CD4-positive, CD25-positive, alpha-beta regulatory T cell (primary cell): Measurements from ENCODE around the gene OCRL. TPM values are rescaled to one million over a fixed set of nuclear protein-coding genes. Genes with fewer than 3 reads are reported as not detected.

Source experiments
- ATAC-seq, 2 donors: fragments of 150-1000 bp; cut with Tn5 transposase; one replicate each; pipeline ENCODE4 v1.10.0; 2021; ENCODE audit warnings: low read depth in 2 of 2, moderate number of reproducible peaks in 2 of 2, moderate library complexity in 1 of 2
- DNase-seq, 3 donors: peaks; one replicate each; pipeline versions ENCODE4 v3.0.0 to v3.0.0-alpha.2; 2012 to 2022; ENCODE audit warnings: mixed read lengths in 1 of 3
- H3K27ac ChIP-seq: one replicate; pipeline ENCODE4 v1.7.0; 2013; ENCODE audit warnings: mild to moderate bottlenecking, low read length; ENCODE audit not compliant: insufficient read depth, poor library complexity, severe bottlenecking
- H3K27me3 ChIP-seq: one replicate; pipeline ENCODE4 v1.7.0; 2013; ENCODE audit warnings: low read length; ENCODE audit not compliant: control insufficient read depth, insufficient read depth
- H3K36me3 ChIP-seq: one replicate; pipeline ENCODE4 v1.7.0; 2013; ENCODE audit warnings: mild to moderate bottlenecking, low read length, moderate library complexity; ENCODE audit not compliant: control insufficient read depth, insufficient read depth
- H3K4me1 ChIP-seq: 2 replicates; pipeline ENCODE4 v1.7.0; 2013; ENCODE audit warnings: mild to moderate bottlenecking, low read length; ENCODE audit not compliant: insufficient read depth, control insufficient read depth, poor library complexity, severe bottlenecking
- H3K4me3 ChIP-seq: one replicate; pipeline ENCODE4 v1.7.0; 2013; ENCODE audit warnings: low read depth, mild to moderate bottlenecking, low read length, moderate library complexity
- H3K9me3 ChIP-seq, 2 experiments: 1 replicate in 1 of 2; 2 replicates in 1 of 2; pipeline ENCODE4 v1.7.0; 2013; ENCODE audit warnings: low read length in 2 of 2, mild to moderate bottlenecking in 1 of 2, moderate library complexity in 1 of 2; ENCODE audit not compliant: control insufficient read depth in 2 of 2
- H3K27ac Mint-ChIP-seq, 3 donors: one replicate each; pipeline ENCODE4 v1.8.0; 2020 to 2022; ENCODE audit warnings: mild to moderate bottlenecking in 3 of 3, mixed read lengths in 3 of 3, moderate library complexity in 2 of 3
- H3K27me3 Mint-ChIP-seq: one replicate; pipeline ENCODE4 v1.8.0; 2022; ENCODE audit warnings: mild to moderate bottlenecking, mixed read lengths
- H3K36me3 Mint-ChIP-seq: one replicate; pipeline ENCODE4 v1.8.0; 2020; ENCODE audit warnings: mixed read lengths
- H3K4me1 Mint-ChIP-seq, 4 donors: one replicate each; pipeline ENCODE4 v1.8.0; 2020 to 2022; ENCODE audit warnings: mixed read lengths in 4 of 4, mild to moderate bottlenecking in 1 of 4
- H3K4me3 Mint-ChIP-seq, 4 donors: one replicate each; pipeline ENCODE4 v1.8.0; 2020 to 2022; ENCODE audit warnings: mild to moderate bottlenecking in 4 of 4, mixed read lengths in 4 of 4, moderate library complexity in 3 of 4
- H3K9me3 Mint-ChIP-seq, 7 donors: one replicate each; pipeline ENCODE4 v1.8.0; 2020 to 2022; ENCODE audit warnings: mixed read lengths in 7 of 7, mild to moderate bottlenecking in 3 of 7, moderate library complexity in 2 of 7
- polyA plus RNA-seq, 4 donors: library from polyadenylated mRNA; unstranded; fragments of 300-500 nt; fragmentation: Illumina TruSeq; gene quantifications; one replicate each; pipeline ENCODE4 v1.2.3, GENCODE V29; 2021
- total RNA-seq: library from RNA; stranded (reverse); gene quantifications from one replicate; pipeline ENCODE4 v1.2.3, GENCODE V29; 2022

The OCRL gene
- total and polyA plus RNA-seq, 5 donors from 2014 or later, result 0.05 to 1.4 (median 0.25) TPM

DNA sequence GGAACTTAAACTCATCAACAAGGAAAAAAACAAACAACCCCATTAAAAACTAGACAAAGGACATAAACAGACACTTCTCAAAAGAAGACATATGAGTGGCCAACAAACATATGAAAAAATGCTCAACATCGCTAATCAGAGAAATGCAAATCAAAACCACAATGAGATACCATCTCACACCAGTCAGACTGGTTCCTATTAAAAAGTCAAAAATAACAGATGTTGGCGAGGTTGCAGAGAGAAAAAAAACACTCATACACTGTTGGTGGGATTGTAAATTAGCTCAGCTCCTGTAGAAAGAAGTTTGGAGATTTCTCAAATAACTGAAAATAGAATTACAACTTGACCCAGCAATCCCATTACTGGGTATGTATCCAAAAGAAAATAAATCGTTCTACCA, 86.0 kb downstream of the OCRL start:
- ATAC-seq (no peak), DNase-seq (peak in 2 of 3 donors; percentile 8 to 18)
- no peaks in the 10 kb centered on the region for H3K27me3 Mint-ChIP-seq
- H3K4me3 Mint-ChIP-seq, result no peak overlapping the region
- H3K9me3 Mint-ChIP-seq, result no peaks in the 10 kb centered on the region
- H3K27ac ChIP-seq, result no peak overlapping the region
- peaks cover 0 to 12% (median 7%) of the 10 kb centered on the region in 4 donors for H3K4me1 Mint-ChIP-seq
- H3K36me3 Mint-ChIP-seq, result no peaks in the 10 kb centered on the region
- H3K36me3 ChIP-seq, result no peaks in the 10 kb centered on the region
- no peak overlapping the region for H3K27ac Mint-ChIP-seq
- H3K4me3 ChIP-seq, result peak overlapping the region; percentile 18
- no peaks in the 10 kb centered on the region for H3K9me3 ChIP-seq
- H3K4me1 ChIP-seq, result no peaks in the 10 kb centered on the region
- no peaks in the 10 kb centered on the region for H3K27me3 ChIP-seq

GRCh38 chrX:129629837-129630236, 89.8 kb downstream of the OCRL start:
- Mint-ChIP-seq H3K4me3 (no peak overlapping the region), H3K9me3 (peaks cover 0 to 1% (median 0%) of the 10 kb centered on the region in 7 donors), H3K4me1 (peaks cover 0 to 12% (median 7%) of the 10 kb centered on the region in 4 donors), H3K27me3 (no peaks in the 10 kb centered on the region), H3K27ac (no peak overlapping the region), H3K36me3 (no peaks in the 10 kb centered on the region)
- Histone ChIP-seq H3K9me3 (no peaks in the 10 kb centered on the region), H3K4me3 (no peak overlapping the region), H3K36me3 (no peaks in the 10 kb centered on the region), H3K27me3 (no peaks in the 10 kb centered on the region), H3K27ac (no peak overlapping the region), H3K4me1 (no peaks in the 10 kb centered on the region)
- DNase-seq, result no peak
- ATAC-seq, result no peak

DNA sequence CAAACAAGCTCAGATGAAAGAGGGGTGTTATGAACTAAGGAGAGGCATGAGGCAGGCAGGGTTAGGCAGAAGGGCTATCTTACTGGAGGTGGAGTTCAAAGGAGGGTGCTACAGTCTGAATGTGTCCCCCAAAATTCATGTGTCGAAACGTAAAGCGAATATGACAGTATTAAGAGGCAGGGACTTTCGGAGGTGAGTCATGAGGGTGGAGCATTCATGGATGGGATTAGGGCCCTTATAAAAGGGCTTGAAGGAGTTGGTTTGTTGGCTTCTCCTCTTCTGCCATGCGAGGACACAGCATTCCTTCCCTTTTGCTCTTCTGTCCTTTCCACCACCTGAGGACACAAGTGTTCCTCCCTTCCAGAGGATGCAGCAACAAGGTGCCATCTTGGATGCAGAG, 91.8 kb downstream of the OCRL start:
- no peak overlapping the region for H3K27ac ChIP-seq
- no peak overlapping the region for H3K4me3 ChIP-seq
- no peak overlapping the region for H3K4me3 Mint-ChIP-seq
- peak overlapping the region in 2 of 3 donors; percentile 8 to 80 for H3K27ac Mint-ChIP-seq
- H3K36me3 Mint-ChIP-seq, result no peaks in the 10 kb centered on the region
- DNase-seq, result no peak
- no peaks in the 10 kb centered on the region for H3K27me3 Mint-ChIP-seq
- H3K4me1 ChIP-seq, result no peaks in the 10 kb centered on the region
- no peaks in the 10 kb centered on the region for H3K27me3 ChIP-seq
- ATAC-seq, result no peak
- H3K9me3 Mint-ChIP-seq, result peaks cover 0 to 1% (median 0%) of the 10 kb centered on the region in 7 donors
- no peaks in the 10 kb centered on the region for H3K36me3 ChIP-seq
- no peaks in the 10 kb centered on the region for H3K9me3 ChIP-seq
- no peaks in the 10 kb centered on the region for H3K4me1 Mint-ChIP-seq

DNA sequence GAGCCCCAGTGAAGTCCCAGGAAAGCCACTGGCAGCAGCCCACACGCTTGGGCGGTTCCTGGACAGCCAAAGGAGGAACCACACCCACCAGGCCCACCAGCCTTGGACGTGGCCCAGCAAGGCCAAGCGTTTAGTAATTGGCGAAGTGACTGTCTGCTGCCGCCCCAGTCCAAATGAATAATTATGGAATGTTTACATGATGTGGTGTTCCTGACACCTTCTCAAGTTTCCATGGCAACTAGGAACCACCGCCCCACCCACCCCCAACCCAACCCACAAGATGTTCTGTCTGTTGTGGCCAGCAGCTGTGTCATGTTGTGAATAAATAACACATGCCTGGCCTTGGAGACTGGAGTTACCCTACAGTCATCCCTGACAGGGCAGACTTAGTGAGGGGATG, 92.4 kb downstream of the OCRL start:
- Mint-ChIP-seq H3K36me3 (no peaks in the 10 kb centered on the region), H3K9me3 (peaks cover 0 to 1% (median 0%) of the 10 kb centered on the region in 7 donors), H3K4me1 (peaks cover 0 to 3% (median under 1%) of the 10 kb centered on the region in 4 donors), H3K27ac (no peak overlapping the region), H3K27me3 (no peaks in the 10 kb centered on the region), H3K4me3 (no peak overlapping the region)
- peaks cover 2% of the 10 kb centered on the region for H3K4me1 ChIP-seq
- no peak overlapping the region for H3K4me3 ChIP-seq
- no peaks in the 10 kb centered on the region for H3K9me3 ChIP-seq
- DNase-seq (no peak), ATAC-seq (no peak)
- no peaks in the 10 kb centered on the region for H3K27me3 ChIP-seq
- H3K36me3 ChIP-seq, result no peaks in the 10 kb centered on the region
- H3K27ac ChIP-seq, result no peak overlapping the region

DNA sequence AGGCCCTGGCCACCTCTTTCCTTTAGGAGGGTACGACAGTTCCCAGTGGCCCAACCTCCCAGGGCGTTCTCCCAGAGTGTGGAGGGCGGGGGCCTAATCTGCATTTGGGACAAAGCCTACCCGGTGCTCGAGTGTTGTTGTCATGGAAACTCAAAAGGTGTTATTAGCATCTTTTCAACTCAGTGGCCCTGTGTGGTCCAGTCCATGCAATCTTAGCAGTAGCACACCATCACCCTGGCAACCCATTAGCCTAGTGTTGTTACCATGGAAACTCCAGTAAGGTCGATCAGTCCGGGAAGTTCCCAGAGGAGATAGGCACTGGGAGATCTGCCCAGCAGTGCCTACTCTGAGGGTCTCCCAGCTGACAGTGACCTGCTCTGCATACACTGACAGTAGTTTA, 94.5 kb downstream of the OCRL start:
- Histone ChIP-seq H3K36me3 (no peaks in the 10 kb centered on the region), H3K4me1 (peaks cover 3% of the 10 kb centered on the region), H3K4me3 (no peak overlapping the region), H3K9me3 (no peaks in the 10 kb centered on the region), H3K27ac (no peak overlapping the region), H3K27me3 (no peaks in the 10 kb centered on the region)
- no peak overlapping the region for H3K27ac Mint-ChIP-seq
- no peaks in the 10 kb centered on the region for H3K27me3 Mint-ChIP-seq
- H3K9me3 Mint-ChIP-seq, result peaks cover 0 to 1% (median 0%) of the 10 kb centered on the region in 7 donors
- ATAC-seq, result no peak
- peaks cover 0 to 6% (median 3%) of the 10 kb centered on the region in 4 donors for H3K4me1 Mint-ChIP-seq
- H3K4me3 Mint-ChIP-seq, result no peak overlapping the region
- no peak for DNase-seq
- H3K36me3 Mint-ChIP-seq, result no peaks in the 10 kb centered on the region

GRCh38 chrX:129636175-129636681, 96.2 kb downstream of the OCRL start:
- ATAC-seq, result no peak

DNA sequence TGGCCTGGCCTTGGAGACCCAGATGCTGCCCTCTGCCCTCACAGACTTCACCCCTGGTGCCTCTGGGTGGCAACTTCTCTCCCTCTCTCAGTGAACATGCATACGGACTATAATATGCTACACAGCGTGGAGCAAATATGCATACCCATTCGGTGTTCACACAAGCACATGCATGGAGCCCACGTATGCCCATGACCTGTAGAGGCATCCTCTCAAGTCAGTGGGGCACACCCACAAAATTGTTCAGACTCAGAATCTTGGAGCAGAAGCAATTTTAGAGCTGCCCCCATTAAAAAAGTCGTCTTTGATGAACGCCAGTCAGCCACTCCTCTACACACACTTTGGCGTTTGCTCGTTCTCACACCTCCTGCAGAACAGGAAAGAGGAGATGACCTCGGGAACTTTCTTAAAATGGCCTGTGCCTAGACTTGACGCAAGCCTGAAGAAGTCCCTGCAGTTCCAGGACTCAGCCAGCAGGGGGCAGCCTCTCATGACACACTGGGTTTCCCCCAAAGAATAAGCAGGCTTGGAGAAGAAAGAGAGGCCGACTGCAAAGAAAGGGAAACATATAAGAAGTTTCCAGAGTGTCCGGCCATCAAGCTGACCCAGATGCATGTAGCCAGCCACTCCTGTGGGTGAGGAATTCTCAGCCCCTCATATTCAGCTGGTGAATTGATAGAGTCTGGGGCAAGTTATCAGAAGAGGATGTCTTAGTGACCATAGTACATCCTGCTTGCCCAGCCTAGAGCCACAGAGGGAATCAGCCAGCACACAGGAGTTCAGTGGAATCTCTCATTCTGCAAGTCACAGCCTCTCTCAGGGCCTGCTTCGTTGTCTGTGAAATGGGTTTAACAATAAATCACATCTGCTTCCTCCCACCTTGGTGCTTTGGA, 97.4 kb downstream of the OCRL start:
- H3K4me3 Mint-ChIP-seq, result no peak overlapping the region
- peaks cover 0 to 6% (median 3%) of the 10 kb centered on the region in 4 donors for H3K4me1 Mint-ChIP-seq
- H3K27me3 ChIP-seq, result no peaks in the 10 kb centered on the region
- no peak overlapping the region for H3K4me3 ChIP-seq
- no peaks in the 10 kb centered on the region for H3K9me3 Mint-ChIP-seq
- peak; percentile 68 to 72 for ATAC-seq
- DNase-seq, result peak; percentile 48 to 77 (median 68)
- no peak overlapping the region for H3K27ac Mint-ChIP-seq
- H3K9me3 ChIP-seq, result no peaks in the 10 kb centered on the region
- H3K4me1 ChIP-seq, result peaks cover 3% of the 10 kb centered on the region
- no peaks in the 10 kb centered on the region for H3K36me3 Mint-ChIP-seq
- no peaks in the 10 kb centered on the region for H3K36me3 ChIP-seq
- H3K27ac ChIP-seq, result no peak overlapping the region
- no peaks in the 10 kb centered on the region for H3K27me3 Mint-ChIP-seq

More at GRCh38 chrX:129636175-129636681, 96.2 kb downstream of the OCRL start:
- H3K4me1 ChIP-seq, result peaks cover 3% of the 10 kb centered on the region
- H3K9me3 ChIP-seq, result no peaks in the 10 kb centered on the region
- no peak overlapping the region for H3K27ac ChIP-seq
- Mint-ChIP-seq H3K27ac (no peak overlapping the region), H3K36me3 (no peaks in the 10 kb centered on the region), H3K9me3 (peaks cover 0 to 1% (median 0%) of the 10 kb centered on the region in 7 donors), H3K27me3 (no peaks in the 10 kb centered on the region), H3K4me3 (no peak overlapping the region), H3K4me1 (peaks cover 0 to 6% (median 3%) of the 10 kb centered on the region in 4 donors)
- DNase-seq, result no peak
- H3K4me3 ChIP-seq, result no peak overlapping the region
- H3K27me3 ChIP-seq, result no peaks in the 10 kb centered on the region
- no peaks in the 10 kb centered on the region for H3K36me3 ChIP-seq
